ENCODE measurements around the gene UGT8. TPM values are rescaled to one million over a fixed set of nuclear protein-coding genes. Genes with fewer than 3 reads are reported as not detected.
A peak's percentile ranks its signal among the peaks of the same experiment; 100 is the strongest.
"Not testable (repeated sequence)": the region's sequence is repeated elsewhere in the genome, so short reads cannot be mapped to it uniquely, and the experiment has no call there.

The UGT8 gene
- polyA plus RNA-seq (2013, experiment 1 of 2; ENCODE audit: insufficient read length) = 0.11 TPM
- polyA plus RNA-seq (2013, experiment 2 of 2; ENCODE audit: insufficient read length) = 0.70 TPM

GRCh38 chr4:114598191-114599121 is at the start of gene UGT8:
Gene UGT8 (plus strand): TSS chr4:114598807. CDS start chr4:114622881, 24,074 bp downstream.
- peak; percentile 13 for DNase-seq

DNA sequence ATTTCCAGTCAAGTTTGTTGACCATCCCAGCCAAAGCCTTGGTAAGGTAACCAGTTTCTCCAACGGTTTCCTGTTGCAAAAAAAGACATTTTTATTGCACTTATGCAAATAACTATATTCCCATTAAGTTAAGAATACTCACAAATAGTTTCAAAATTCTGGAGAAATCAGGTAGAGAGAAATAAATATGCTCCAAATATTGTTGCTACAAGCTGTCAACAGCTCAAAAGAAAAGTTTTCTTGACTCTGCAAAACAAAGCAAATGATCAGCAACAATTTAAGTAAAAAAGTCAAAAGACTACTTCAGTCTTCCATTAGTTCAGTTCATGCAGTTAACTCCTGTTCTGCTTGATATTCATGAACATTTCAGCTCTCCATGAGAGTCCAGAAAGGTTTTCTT is 49.0 kb upstream of the UGT8 start:
- DNase-seq = no peak

GRCh38 chr4:114558446-114559020 is 40.1 kb upstream of the UGT8 start:
- DNase-seq = no peak

GRCh38 chr4:114561590-114561989 is 37.0 kb upstream of the UGT8 start:
- no peak for DNase-seq

GRCh38 chr4:114562176-114562904 is 36.3 kb upstream of the UGT8 start:
- DNase-seq = no peak

GRCh38 chr4:114563536-114564315 is 34.9 kb upstream of the UGT8 start:
- no peak for DNase-seq

DNA sequence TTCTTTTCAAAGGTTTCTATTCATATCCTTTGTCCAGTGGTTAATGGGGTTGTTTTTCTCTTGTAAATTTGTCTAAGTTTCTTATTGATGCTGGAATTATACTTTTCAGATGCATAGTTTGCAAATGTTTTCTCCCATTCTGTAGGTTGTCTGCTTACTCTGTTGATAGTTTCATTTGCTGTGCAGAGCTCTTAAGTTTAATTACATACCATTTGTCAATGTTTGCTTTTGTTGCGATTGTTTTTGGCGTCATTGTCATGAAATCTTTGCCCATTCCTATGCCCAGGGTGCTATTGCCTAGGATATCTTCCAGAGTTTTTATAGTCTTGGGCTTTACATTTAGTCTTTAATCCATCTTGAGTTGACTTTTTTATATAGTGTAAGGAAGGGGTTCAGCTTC is 21.2 kb upstream of the UGT8 start:
- DNase-seq = no peak

DNA sequence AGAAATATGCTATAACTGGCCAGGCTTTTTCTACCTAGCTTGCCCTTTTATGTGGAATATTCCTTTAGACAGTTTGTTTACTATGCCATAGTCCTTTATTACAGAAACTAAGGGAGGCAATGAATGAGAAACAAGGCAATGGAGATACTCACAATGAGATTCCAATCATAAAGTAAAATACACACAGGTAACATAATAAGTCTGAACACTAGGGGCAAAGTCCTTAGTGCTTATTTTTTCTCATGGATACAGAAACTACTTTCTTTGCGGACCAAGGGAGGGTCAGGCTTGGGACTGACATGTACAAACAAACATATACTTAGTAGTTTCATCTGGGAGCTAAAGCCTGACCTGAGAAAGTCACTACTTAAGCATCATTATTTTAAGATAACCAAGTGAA is 16.0 kb upstream of the UGT8 start:
- DNase-seq = no peak

- DNase-seq = no peak
These were observed 10.3 kb upstream of the UGT8 start for GRCh38 chr4:114588305-114588704.

GRCh38 chr4:114590360-114590759 is 8.2 kb upstream of the UGT8 start:
- DNase-seq = not testable (repeated sequence)

DNA sequence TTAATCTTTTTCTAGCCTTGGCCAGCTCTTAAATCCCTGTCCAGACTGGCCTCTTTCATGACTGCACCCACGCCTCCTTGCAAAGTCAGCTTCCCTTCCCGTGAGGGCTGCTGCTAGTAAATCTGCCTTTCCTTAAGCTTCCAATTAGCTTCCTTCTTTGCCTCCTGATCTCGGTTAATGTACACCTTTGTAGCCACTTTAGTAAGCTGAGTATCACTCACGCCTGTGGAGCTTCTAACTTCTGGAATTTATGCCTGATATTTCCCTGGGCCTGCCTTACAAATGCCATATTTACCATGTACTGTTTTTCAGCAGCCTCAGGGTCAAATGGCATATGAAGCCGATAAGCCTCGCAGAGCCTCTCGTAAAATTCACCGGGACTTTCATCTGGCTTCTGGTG is 5.1 kb upstream of the UGT8 start:
- no peak for DNase-seq

GRCh38 chr4:114595207-114595606 is 3.4 kb upstream of the UGT8 start:
- DNase-seq = no peak

- no peak for DNase-seq
These were observed 2.7 kb upstream of the UGT8 start for GRCh38 chr4:114595921-114596320.

GRCh38 chr4:114597410-114598115 is 1.0 kb upstream of the UGT8 start:
- DNase-seq = no peak

- peak; percentile 2 for DNase-seq
These were observed 760 bp downstream of the UGT8 start for GRCh38 chr4:114599231-114599902.

GRCh38 chr4:114599903-114600552 is 1.4 kb downstream of the UGT8 start:
- DNase-seq = no peak

DNA sequence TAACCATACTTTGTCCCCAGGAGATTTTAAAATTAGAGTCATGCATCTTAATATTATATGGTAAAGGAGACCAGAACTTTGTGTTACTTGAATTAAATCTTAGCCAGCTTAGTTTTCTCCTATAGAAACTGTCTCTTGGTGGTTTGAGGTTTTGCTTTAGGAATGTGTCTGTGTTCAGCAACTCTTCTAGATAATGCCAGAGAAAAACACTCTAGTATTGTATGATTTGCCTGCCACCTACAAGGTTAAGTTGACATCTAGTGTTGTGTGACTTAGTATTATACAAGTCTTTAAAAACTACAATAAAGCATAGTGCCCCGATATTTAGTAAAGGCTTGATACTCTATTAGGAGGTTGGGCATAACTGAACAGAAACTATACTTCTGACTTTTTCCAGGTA is 2.1 kb downstream of the UGT8 start:
- DNase-seq = no peak

GRCh38 chr4:114601304-114602052 is 2.9 kb downstream of the UGT8 start:
- DNase-seq = no peak

DNA sequence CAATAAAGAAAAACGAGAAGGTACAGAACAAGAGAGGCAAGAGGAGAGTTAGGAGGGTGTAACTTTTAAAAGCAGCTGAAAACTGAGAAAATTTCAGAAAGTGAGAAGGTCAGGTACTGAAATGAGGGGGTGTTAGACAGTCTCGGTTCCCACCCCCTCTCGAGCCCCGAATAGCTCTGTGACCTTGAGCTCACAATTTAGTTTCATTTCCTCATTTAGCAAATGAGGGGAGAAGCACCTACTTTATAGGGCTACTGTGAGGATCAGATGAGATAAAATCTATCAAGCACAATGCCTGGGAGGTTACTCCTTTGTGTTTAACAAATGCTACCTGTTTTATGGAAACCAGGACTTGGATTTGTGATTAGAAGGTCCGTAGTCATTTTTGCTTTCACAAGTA is 4.9 kb downstream of the UGT8 start:
- no peak for DNase-seq

DNA sequence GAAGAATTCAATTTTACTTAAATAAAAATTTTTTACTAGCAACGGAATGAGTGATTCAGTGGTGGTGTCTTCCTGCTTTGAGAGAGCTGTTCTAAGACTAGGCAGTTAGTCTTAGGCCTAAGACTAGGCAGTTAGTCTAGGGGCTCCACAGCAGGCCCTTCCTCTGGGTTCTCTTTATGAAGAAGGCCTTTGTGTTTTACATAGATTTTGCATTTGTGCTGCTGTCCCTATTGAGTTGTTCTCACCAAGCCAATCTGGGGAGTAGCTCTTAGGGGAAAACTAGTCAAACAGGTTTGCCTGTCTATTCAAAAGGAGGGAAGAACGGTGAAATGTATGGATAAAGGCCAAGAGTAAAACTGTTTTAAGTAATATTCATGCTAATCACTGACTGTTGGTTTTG is 7.6 kb downstream of the UGT8 start:
- DNase-seq = no peak
